ENCODE data around the gene LCN6. TPM values are rescaled to one million over a fixed set of nuclear protein-coding genes. Genes with fewer than 3 reads are reported as not detected.
"Not testable (repeated sequence)": the region's sequence is repeated elsewhere in the genome, so short reads cannot be mapped to it uniquely, and the experiment has no call there.

LCN6 gene
- total and polyA plus RNA-seq, 11 donors: 0.81 to 101 (median 18.4) TPM

GRCh38 chr9:136787690-136788400, 39.5 kb upstream of the LCN6 start:
- WGBS, 4 donors: 15 to 19% (median 17%) methylated on average over 21 of the region's 21 CpGs
- peak overlapping the region in 1 of 12 donors; percentile 8 for H3K4me3 ChIP-seq

DNA sequence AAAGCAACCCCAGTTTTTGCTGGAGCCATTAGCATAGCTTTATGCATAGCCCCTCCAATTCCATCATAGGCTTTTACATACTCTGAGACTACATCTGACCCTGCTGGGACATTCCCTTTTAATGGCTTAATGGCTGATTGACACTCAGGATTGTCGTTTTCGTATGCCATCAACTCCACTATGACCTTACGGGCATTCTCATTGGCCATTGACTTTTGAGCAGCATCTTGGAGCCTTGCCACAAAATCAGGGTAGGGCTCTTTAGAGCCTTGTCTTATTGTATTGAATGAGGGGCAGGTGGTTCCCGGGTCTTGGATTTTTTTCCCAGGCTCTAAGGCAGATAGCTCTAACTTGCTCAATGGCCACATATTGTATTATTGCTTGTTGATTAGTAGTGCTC, 38.7 kb upstream of the LCN6 start:
- H3K4me1 ChIP-seq: peaks cover 0 to 29% (median 16%) of the 10 kb centered on the region in 12 donors
- DNase-seq, H3K9me3 ChIP-seq, H3K4me3 ChIP-seq, H3K27ac ChIP-seq, H3K36me3 ChIP-seq, H3K27me3 ChIP-seq, ATAC-seq: not testable (repeated sequence)
- 24 to 42% (median 32%) methylated on average over 4 of the region's 4 CpGs for WGBS, 4 donors
- intact Hi-C loops (cut with DNase I): loop anchor here in 9 of 10 donors (1.0 to 10.0 kb wide), 7 partner anchors 248 to 448 kb away; partner anchors contain the start of genes CYSRT1 (in 2 of the 9), RNF224 (in 2 of the 9), RNF208 (in 1 of the 9) and SLC34A3 (in 1 of the 9)

More at GRCh38 chr9:136787690-136788400, 39.5 kb upstream of the LCN6 start:
- Histone ChIP-seq H3K9me3 (no peaks in the 10 kb centered on the region), H3K36me3 (peaks cover 0 to 7% (median 0%) of the 10 kb centered on the region in 9 donors), H3K27me3 (no peaks in the 10 kb centered on the region), H3K4me1 (peaks cover 6 to 37% (median 22%) of the 10 kb centered on the region in 12 donors), H3K27ac (peak overlapping the region in 1 of 12 donors; percentile 39)
- peak; percentile 59 to 81 (median 69) for DNase-seq
- ATAC-seq: no peak
- intact Hi-C loops (cut with DNase I): loop anchor here (1.0 to 10.0 kb wide), 7 partner anchors 247 to 447 kb away; partner anchors contain the start of genes CYSRT1 (in 2 of the 10), RNF224 (in 2 of the 10), RNF208 (in 1 of the 10) and SLC34A3 (in 1 of the 10)
- TF ChIP-seq POLR2A (IDR thresholded peaks at IDR 0.05) (no peak), CTCF (IDR thresholded peaks at IDR 0.05) (peak; percentile 81 to 93 (median 90))

- peaks cover 0 to 24% (median 11%) of the 10 kb centered on the region in 12 donors for H3K4me1 ChIP-seq
- H3K9me3 ChIP-seq: no peaks in the 10 kb centered on the region
- WGBS, 4 donors: 67 to 77% (median 72%) methylated on average over 10 of the region's 10 CpGs
- ATAC-seq (no peak), DNase-seq (no peak)
- intact Hi-C loops (cut with DNase I): loop anchor here in 8 of 10 donors (2.0 to 10.0 kb wide), 6 partner anchors 248 to 448 kb away; partner anchors contain the start of genes CYSRT1 (in 2 of the 8), RNF224 (in 2 of the 8), RNF208 (in 1 of the 8) and SLC34A3 (in 1 of the 8)
- H3K4me3 ChIP-seq: no peak overlapping the region
- no peak overlapping the region for H3K27ac ChIP-seq
- no peaks in the 10 kb centered on the region for H3K36me3 ChIP-seq
- no peak for TF ChIP-seq POLR2A (IDR thresholded peaks at IDR 0.05)
- no peak for TF ChIP-seq CTCF (IDR thresholded peaks at IDR 0.05)
- no peaks in the 10 kb centered on the region for H3K27me3 ChIP-seq
Observed at GRCh38 chr9:136786451-136786850, 38.1 kb upstream of the LCN6 start.

- intact Hi-C loops (cut with DNase I): loop anchor here in 8 of 10 donors (2.0 to 10.0 kb wide), 6 partner anchors 249 to 449 kb away; partner anchors contain the start of genes CYSRT1 (in 2 of the 8), RNF224 (in 2 of the 8), RNF208 (in 1 of the 8) and SLC34A3 (in 1 of the 8)
- not testable (repeated sequence) for H3K9me3 ChIP-seq, ATAC-seq, DNase-seq, H3K27me3 ChIP-seq, H3K27ac ChIP-seq, H3K4me3 ChIP-seq, H3K36me3 ChIP-seq
- H3K4me1 ChIP-seq: peaks cover 0 to 23% (median 9%) of the 10 kb centered on the region in 12 donors
- WGBS, 4 donors: 86 to 92% (median 89%) methylated on average over 18 to 23 of the region's 23 CpGs
Observed at GRCh38 chr9:136785565-136786355, 37.4 kb upstream of the LCN6 start.
